GOT3 (cell line): ENCODE data around the gene DENND4A.
"Not testable (repeated sequence)": the region's sequence is repeated elsewhere in the genome, so short reads cannot be mapped to it uniquely, and the experiment has no call there.

ENCODE experiments used
- DNase-seq: peaks from one replicate; lab custom pipeline; 2025; ENCODE audit warnings: mixed read lengths; lab: John Stamatoyannopoulos, UW

Gene DENND4A

DNA sequence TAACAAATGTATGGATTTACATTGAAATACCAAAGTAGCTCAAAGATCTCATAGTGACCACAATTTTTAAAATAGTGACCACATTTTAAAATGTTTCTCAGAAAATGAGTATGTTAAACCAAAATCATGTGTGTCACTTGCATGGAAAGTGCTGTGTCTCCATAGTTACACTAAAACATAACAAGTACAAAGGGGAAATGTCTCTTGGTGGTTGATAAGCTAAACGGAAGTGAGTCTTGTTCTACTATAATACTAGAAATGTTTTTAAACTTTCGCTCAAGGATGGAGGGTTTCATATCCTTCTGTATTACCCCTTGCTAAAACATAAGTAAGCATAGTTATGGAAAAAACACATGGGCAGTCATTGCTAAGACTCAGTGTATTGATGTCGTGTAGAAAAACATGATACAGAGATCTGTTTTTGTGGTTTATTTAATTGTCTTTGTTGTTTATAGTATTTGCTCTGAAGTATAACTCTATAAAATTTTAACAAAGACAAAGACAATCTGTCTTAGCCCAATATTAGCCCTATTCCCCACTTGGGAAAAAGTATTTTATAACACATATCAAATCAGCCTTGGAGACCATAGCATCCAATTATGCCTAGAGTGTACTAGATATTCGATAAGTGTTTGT, 27.0 kb upstream of the DENND4A start:
- no peak for DNase-seq

GRCh38 chr15:65816441-65816840, 24.3 kb upstream of the DENND4A start:
- DNase-seq: no peak

DNA sequence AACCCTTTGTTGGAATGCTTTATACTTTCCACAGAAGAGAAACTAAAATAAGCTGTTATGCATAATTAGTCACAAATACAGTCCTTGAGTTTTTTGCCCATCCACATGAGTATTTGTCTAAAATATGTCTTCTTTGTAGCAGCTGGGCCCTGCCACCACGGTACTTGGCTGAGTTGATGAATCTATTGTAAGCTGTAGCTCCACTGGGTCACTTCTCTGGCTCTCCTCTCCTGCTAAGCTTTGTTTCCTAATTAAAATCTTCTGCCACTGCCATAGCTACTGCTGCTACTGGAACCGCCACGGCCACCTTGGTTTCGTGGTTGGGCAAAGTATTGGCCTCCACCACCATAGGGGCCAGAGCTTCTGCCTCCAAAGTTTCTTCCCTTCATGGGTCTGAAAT, 23.9 kb upstream of the DENND4A start:
- not testable (repeated sequence) for DNase-seq

DNA sequence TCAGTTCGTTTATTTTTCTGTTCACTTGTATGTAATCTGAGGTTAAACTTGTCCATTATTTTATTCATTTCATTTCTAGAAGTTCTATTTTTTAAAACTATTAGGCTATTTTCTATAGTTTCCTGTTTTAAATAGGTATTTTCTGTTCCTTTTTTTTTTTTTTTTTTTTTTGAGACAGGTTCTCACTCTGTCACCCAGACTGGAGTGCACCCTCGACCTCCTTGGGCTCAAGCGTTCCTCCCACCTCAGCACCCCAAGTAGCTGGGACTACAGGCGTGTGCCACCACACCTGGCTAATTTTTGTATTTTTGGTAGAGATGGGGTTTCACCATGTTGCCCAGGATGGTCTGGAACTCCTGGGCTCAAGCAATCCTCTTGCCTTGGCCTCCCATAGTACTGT, 22.2 kb upstream of the DENND4A start:
- DNase-seq: not testable (repeated sequence)

GRCh38 chr15:65812916-65813315, 20.8 kb upstream of the DENND4A start:
- no peak for DNase-seq

- no peak for DNase-seq
These were observed 20.4 kb upstream of the DENND4A start for GRCh38 chr15:65812467-65812866.

- no peak for DNase-seq
These were observed 19.7 kb upstream of the DENND4A start for GRCh38 chr15:65811835-65812234.

GRCh38 chr15:65811011-65811733, 19.1 kb upstream of the DENND4A start:
- not testable (repeated sequence) for DNase-seq

DNA sequence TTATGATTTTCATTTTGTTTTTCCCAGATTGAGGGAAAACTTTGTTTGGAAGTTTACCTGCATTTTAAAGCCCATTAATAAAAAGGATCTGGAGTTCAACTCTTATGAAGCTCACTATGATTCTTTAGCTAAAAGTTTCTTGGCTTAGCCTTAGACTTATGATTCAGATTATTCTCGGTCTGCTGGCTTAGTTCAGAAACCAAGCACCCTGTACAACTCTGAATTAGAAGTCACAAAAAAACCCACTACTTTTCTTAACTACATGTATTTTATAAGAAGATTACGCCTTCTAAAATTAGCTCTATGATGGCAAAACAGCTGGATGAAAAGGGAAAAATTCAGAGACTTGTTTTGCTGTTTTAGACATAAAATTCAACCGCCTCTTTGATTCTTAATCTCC, 14.3 kb upstream of the DENND4A start:
- no peak for DNase-seq

- DNase-seq: no peak
These were observed 13.1 kb upstream of the DENND4A start for GRCh38 chr15:65805019-65805745.

- DNase-seq: no peak
These were observed 12.3 kb upstream of the DENND4A start for GRCh38 chr15:65804252-65804931.

DNA sequence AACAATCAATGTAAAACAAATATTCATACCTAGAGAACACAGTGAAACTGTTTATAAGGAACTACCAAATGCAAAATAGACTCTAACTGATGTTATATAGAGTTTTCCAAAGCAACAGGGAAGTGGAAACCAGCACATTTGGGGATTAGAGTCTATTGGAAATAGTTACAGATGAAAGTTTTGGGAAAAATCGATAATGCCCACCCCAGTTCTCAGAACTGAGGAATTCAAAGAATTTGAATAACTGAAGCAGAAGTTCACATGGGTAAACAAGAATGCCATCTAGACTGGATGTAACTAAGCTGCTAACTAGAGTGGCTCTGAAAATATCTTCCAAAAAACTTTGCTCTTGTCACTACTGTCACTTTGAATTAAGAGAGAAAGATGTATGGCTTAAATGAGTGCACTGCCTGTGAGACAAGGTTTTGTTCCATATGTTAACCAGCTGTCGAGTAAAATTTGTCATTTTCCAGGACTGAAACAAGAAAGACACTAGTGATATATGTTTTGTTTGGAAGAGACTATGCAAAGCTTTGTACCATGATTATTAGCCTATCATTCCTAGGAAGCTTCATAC, 9.2 kb upstream of the DENND4A start:
- DNase-seq: no peak

DNA sequence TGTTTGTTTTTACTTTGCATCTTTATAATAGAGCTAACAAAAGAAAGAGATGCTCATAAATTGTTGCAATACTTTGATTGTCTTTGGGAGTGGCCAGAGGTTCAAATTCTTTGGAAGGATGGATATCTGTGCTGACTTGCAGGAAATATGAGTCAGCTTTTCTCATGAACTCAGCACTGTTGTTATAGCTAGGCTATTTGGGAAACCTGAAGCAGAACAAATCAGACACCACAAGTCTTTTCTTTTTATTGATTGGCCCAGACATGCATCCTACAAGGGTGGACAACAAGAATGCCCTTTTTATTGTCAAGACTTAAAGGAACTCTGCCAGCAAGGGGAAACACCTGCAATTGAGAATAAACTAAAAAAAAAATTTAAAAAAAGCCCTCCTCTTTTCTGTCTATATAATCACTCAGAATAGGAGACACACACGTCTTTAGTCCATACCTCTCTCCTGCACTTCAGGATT, 4.6 kb upstream of the DENND4A start:
- DNase-seq: no peak

GRCh38 chr15:65795663-65796216, 3.6 kb upstream of the DENND4A start:
- DNase-seq: no peak

GRCh38 chr15:65793818-65794104, 1.7 kb upstream of the DENND4A start:
- DNase-seq: no peak

DNA sequence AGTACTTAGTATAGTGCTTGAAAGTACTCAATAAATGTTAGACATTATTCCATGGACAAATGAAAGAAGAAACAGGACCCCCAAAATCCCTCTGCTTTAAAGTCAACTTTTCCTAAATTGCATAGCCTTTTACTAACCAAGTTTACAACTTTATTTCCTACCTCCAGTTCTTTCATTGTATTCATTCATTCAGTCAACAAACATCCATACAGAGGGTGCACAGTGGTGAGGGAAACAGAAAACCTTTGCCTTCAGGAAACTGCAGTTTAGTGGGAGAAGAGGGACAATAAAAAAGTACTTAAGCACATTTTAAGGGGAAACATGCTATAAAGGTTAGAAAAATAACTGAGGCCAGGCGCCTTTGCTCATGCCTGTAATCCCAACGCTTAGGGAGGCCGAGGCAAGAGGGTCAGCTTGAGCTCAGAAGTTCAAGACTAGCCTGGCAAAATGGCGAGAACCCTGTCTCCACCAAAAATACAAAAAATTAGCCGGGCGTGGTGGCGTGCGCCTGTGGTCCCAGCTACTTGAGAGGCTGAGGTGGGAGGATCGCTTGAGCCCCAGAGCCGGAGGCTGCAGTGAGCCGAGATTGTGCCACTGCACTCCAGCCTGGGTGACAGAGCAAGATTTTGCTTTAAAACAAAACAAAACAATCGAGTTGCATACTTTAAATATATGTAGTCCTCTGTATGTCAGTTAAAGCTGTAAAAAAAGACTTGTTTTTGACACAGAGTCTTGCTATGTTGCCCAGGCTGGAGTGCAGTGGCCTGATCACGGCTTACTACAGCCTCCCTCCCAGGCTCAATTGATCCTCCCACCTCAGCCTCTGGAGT, 1.1 kb upstream of the DENND4A start:
- no peak for DNase-seq

- no peak for DNase-seq
These were observed 557 bp downstream of the DENND4A start for GRCh38 chr15:65791335-65792137.

- no peak for DNase-seq
These were observed 1.3 kb downstream of the DENND4A start for GRCh38 chr15:65790694-65791334.

GRCh38 chr15:65789759-65790425, 2.2 kb downstream of the DENND4A start:
- DNase-seq: no peak
